CD4-positive, alpha-beta memory T cell (primary cell): Measurements from ENCODE around the gene NACC2. TPM values are rescaled to one million over a fixed set of nuclear protein-coding genes. Genes with fewer than 3 reads are reported as not detected.

Source experiments
- CTCF ChIA-PET: fragments of 350-600 bp; sonication (Branson Sonifier 250); formaldehyde crosslinking; loops from one replicate; lab custom pipeline; 2021; ENCODE audit warnings: inconsistent platforms; ENCODE audit not compliant: partially characterized antibody; lab: Charles Lee
- POLR2A ChIA-PET: fragments of 350-600 bp; sonication (Branson Sonifier 250); formaldehyde crosslinking; loops from one replicate; lab custom pipeline; 2021; ENCODE audit not compliant: partially characterized antibody; lab: Charles Lee
- DNase-seq, 5 donors: peaks; one replicate each; pipeline versions ENCODE4 v3.0.0 to v3.0.0-alpha.2; 2020 to 2022; ENCODE audit warnings: mixed read lengths in 1 of 5
- H3K27ac ChIP-seq: one replicate; pipeline ENCODE4 v1.7.0; 2013; ENCODE audit warnings: low read depth, low read length
- H3K27me3 ChIP-seq: 2 replicates; pipeline ENCODE4 v1.7.0; 2013; ENCODE audit warnings: mild to moderate bottlenecking, low read length, moderate library complexity; ENCODE audit not compliant: insufficient read depth
- H3K36me3 ChIP-seq: 2 replicates; pipeline ENCODE4 v1.7.0; 2013; ENCODE audit warnings: mild to moderate bottlenecking, low read length, moderate library complexity; ENCODE audit not compliant: insufficient read depth
- H3K4me1 ChIP-seq: 2 replicates; pipeline ENCODE4 v1.7.0; 2013; ENCODE audit warnings: mild to moderate bottlenecking, low read length, moderate library complexity; ENCODE audit not compliant: insufficient read depth
- H3K4me3 ChIP-seq, 2 donors: one replicate each; pipeline ENCODE4 v1.7.0; 2013; ENCODE audit warnings: low read length in 2 of 2, mild to moderate bottlenecking in 1 of 2
- H3K9me3 ChIP-seq, 2 donors: one replicate each; pipeline ENCODE4 v1.7.0; 2013; ENCODE audit warnings: low read length in 2 of 2, control low read depth in 1 of 2; ENCODE audit not compliant: control insufficient read depth in 1 of 2
- H3K27ac Mint-ChIP-seq, 7 donors: one replicate each; pipeline ENCODE4 v1.8.0; 2020 to 2021; ENCODE audit warnings: mixed read lengths in 7 of 7, mild to moderate bottlenecking in 6 of 7, inconsistent platforms in 3 of 7, moderate library complexity in 3 of 7
- H3K27me3 Mint-ChIP-seq, 2 donors: one replicate each; pipeline ENCODE4 v1.8.0; 2020 to 2021; ENCODE audit warnings: mixed read lengths in 2 of 2
- H3K36me3 Mint-ChIP-seq, 2 donors: one replicate each; pipeline ENCODE4 v1.8.0; 2020 to 2021; ENCODE audit warnings: mixed read lengths in 2 of 2, inconsistent platforms in 1 of 2, mild to moderate bottlenecking in 1 of 2
- H3K4me1 Mint-ChIP-seq, 4 donors: one replicate each; pipeline ENCODE4 v1.8.0; 2020 to 2021; ENCODE audit warnings: mixed read lengths in 4 of 4, mild to moderate bottlenecking in 1 of 4
- H3K4me3 Mint-ChIP-seq, 8 donors: one replicate each; pipeline ENCODE4 v1.8.0; 2020 to 2021; ENCODE audit warnings: mixed read lengths in 8 of 8, mild to moderate bottlenecking in 7 of 8, moderate library complexity in 6 of 8, inconsistent platforms in 3 of 8
- H3K9me3 Mint-ChIP-seq, 8 donors: one replicate each; pipeline ENCODE4 v1.8.0; 2020 to 2021; ENCODE audit warnings: mixed read lengths in 8 of 8, mild to moderate bottlenecking in 5 of 8, inconsistent platforms in 3 of 8, moderate library complexity in 1 of 8
- intact Hi-C: fragments of 100-400 bp; cut with micrococcal nuclease; formaldehyde crosslinking; loops from one replicate; pipeline ENCODE4 v1.15.1; 2023
- polyA plus RNA-seq, 2 donors: library from polyadenylated mRNA; unstranded; fragments of 300-500 nt; fragmentation: Illumina TruSeq; gene quantifications; one replicate each; pipeline ENCODE4 v1.2.3, GENCODE V29; 2021
- total RNA-seq, 2 experiments: library from RNA; stranded (reverse); gene quantifications; one replicate each; pipeline ENCODE4 v1.2.3, GENCODE V29; 2021

The NACC2 gene
- total and polyA plus RNA-seq, 4 experiments from 2014 or later: 0.58 to 12.2 (median 7.1) TPM

DNA sequence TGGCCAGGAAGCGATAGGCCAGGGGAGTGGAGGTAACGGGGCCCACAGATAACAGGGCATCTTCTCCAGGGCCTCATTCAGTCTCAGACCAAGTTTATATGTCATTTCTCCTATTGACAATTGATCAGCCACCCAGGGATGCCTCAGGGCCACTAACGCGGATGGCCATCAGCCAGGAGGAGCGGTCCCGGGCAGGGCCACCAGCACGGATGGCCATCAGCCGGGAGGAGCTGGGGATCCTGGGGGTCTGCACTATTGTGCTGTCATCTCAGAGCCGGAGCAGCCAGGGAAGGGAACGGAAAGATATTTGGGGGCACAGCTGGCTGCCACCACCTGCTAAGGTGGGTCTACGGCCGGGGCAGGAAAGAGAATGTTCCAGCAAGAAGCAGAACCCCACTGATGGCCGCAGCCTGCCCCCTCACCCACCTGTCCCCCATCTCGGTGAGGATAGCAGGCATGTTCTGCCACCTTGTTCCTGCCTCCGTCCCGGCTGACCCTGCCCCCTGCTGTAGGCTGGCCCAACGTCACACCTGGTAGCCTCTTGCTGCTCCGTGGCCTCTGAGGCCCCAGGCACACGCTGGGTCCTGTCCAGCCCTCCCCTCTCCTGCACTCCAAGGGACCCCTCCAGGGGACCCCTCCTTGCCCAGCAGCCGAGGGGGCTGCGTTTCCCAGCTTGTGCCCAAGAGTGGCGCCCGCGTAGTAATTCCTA lies 112.4 kb downstream of the NACC2 start:
- Histone ChIP-seq H3K27me3 (no peaks in the 10 kb centered on the region), H3K4me3 (no peak overlapping the region), H3K9me3 (no peaks in the 10 kb centered on the region), H3K4me1 (peaks cover 19% of the 10 kb centered on the region), H3K36me3 (no peaks in the 10 kb centered on the region), H3K27ac (no peak overlapping the region)
- Mint-ChIP-seq H3K27ac (no peak overlapping the region), H3K4me3 (no peak overlapping the region), H3K4me1 (peaks cover 5 to 15% (median 9%) of the 10 kb centered on the region in 4 donors), H3K36me3 (no peaks in the 10 kb centered on the region), H3K9me3 (no peaks in the 10 kb centered on the region), H3K27me3 (no peaks in the 10 kb centered on the region)
- POLR2A ChIA-PET: no interaction called here
- intact Hi-C loops: no loop called here
- peak in 1 of 5 donors; percentile 9 for DNase-seq
- CTCF ChIA-PET: interaction anchor here (1.3 kb wide), 1 partner anchor 15 kb away, joined by 6 read pairs; no protein-coding TSS in a partner anchor

DNA sequence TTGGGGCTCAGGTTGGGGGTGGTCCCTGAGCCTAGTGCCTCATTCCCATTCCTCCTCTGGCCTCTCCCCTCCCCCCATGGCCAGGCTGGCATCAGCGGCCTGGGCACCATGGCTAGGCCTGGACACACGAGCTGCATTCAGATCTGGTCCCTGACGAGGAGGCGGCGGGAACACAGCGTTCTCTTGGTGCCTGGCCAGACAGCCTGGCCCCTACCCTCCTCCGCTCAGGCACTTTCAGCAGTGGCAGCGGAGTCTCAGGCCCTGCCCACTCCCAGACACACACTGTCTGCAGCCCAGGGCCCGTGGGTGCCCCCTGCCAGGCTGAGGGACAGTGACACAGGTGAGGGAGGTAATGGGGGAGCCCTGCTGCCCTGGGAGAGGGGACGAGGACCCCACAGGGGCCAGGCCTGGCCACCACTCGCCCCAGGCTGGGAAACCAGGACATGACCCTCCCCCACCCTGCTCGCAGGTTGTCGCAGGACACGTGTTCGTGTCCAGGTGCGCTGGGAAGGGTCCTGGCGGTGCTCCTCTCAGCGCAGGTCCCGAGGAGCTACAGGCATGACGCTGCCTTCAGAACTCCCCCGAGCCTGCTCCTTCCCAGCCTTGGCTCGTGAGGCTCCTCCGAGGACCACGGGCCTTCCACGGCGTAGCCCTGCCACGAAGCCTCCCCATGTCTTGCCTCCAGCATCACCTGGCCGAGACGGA lies 114.0 kb downstream of the NACC2 start:
- Mint-ChIP-seq H3K27me3 (no peaks in the 10 kb centered on the region), H3K27ac (no peak overlapping the region), H3K9me3 (no peaks in the 10 kb centered on the region), H3K36me3 (no peaks in the 10 kb centered on the region), H3K4me3 (no peak overlapping the region), H3K4me1 (peaks cover 5 to 15% (median 9%) of the 10 kb centered on the region in 4 donors)
- CTCF ChIA-PET: no interaction called here
- H3K4me1 ChIP-seq: peaks cover 19% of the 10 kb centered on the region
- POLR2A ChIA-PET: no interaction called here
- intact Hi-C loops: no loop called here
- H3K27ac ChIP-seq: no peak overlapping the region
- no peaks in the 10 kb centered on the region for H3K36me3 ChIP-seq
- no peak overlapping the region for H3K4me3 ChIP-seq
- H3K9me3 ChIP-seq: no peaks in the 10 kb centered on the region
- DNase-seq: peak in 1 of 5 donors; percentile 5
- H3K27me3 ChIP-seq: no peaks in the 10 kb centered on the region

DNA sequence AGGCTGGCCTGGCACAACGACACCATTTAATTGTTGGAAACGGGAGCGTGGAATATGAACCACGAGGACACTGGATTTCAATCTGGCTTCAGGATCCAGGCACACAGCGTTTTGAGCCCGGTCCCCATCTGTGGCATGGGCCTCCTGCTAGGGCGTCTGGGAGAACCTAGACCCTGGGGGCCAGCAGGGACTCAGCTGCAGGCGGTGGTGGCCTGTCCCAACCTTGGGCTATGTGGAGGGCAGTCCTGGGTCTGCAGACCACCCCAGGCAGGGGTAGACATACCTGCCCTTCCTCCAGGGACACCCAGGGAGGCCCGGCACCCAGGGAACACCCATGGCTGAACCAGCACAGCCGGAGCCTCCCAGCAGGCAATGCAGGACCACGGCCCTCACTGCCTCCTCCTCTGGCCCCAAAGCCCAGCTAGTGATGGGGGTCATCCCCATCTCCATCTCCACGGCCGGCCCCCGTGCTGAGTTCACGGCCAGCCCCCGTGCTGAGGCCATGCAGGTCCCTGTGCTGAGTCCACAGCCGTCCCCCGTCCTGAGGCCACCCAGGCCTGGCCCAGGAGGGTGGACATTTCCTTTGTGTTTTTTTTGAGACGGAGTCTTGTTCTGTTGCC lies 115.4 kb downstream of the NACC2 start:
- CTCF ChIA-PET: interaction anchor here (0.7 kb wide), 1 partner anchor 9 kb away, joined by 3 read pairs; no protein-coding TSS in a partner anchor
- H3K36me3 Mint-ChIP-seq: no peaks in the 10 kb centered on the region

DNA sequence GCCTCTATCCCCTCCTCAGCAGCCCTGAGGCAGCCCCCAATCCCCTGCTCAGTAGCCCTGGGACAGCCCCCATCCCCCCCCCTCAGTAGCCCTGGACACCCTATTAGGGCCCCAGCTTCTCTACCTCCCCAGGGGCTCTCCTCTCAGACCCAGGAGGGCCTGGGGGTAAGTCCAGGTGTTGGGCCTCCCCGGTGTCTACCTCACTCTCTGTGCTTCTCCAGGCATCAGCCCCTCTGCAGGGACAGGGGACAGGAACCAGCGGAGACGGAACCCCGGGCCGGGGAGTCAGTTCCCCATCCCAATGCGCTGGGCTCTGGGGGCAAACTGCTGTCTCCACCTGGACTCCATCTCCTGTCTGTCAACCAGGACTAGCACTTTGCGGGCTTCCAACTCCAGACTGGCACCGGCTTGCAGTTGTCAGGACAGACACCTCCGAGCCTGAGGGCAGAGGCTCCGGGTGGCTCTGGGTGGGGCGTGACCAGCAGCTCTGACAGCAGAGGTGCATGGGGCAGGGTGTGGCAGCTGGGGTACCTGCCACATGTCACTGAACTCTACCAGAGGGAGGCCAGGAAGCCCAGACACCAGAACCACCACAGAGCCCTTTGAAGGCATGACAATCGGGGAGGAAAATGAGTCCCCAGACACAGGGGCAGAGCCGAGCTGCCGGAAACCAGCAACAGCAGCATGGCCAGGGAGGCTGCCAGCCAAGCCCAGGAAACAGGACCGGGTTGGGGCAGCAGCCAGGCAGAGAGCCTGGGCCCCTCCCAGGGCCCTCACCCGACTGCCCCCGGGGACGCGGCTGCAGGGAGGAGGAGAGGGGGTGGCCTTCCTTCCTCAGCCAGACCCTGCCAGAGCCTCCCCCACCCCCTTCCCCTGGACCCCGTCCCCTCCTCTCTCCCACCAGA lies 116.2 kb downstream of the NACC2 start:
- ChIA-PET POLR2A (interaction anchor here (0.9 to 1.6 kb wide), 2 partner anchors 11 to 141 kb away, joined by 3 to 4 read pairs; no protein-coding TSS in a partner anchor), CTCF (interaction anchor here (0.7 kb wide), 1 partner anchor 9 kb away, joined by 3 read pairs; no protein-coding TSS in a partner anchor)
- Histone ChIP-seq H3K27ac (no peak overlapping the region), H3K4me3 (peak overlapping the region in 1 of 2 donors; percentile 6), H3K4me1 (peaks cover 19% of the 10 kb centered on the region), H3K9me3 (no peaks in the 10 kb centered on the region), H3K27me3 (no peaks in the 10 kb centered on the region), H3K36me3 (no peaks in the 10 kb centered on the region)
- H3K27ac Mint-ChIP-seq: peak overlapping the region; percentile 30 to 90 (median 77)
- peak overlapping the region; percentile 32 to 79 (median 67) for H3K4me3 Mint-ChIP-seq
- no peaks in the 10 kb centered on the region for H3K9me3 Mint-ChIP-seq
- intact Hi-C loops: loop anchor here (1.0 kb wide), 1 partner anchor 11 kb away; no protein-coding TSS in a partner anchor
- H3K4me1 Mint-ChIP-seq: peaks cover 5 to 15% (median 9%) of the 10 kb centered on the region in 4 donors
- DNase-seq: peak; percentile 73 to 82 (median 80)
- H3K36me3 Mint-ChIP-seq: no peaks in the 10 kb centered on the region
- H3K27me3 Mint-ChIP-seq: no peaks in the 10 kb centered on the region

More for the DNA sequence above, 115.4 kb downstream of the NACC2 start:
- Histone ChIP-seq H3K36me3 (no peaks in the 10 kb centered on the region), H3K27ac (no peak overlapping the region), H3K4me3 (peak overlapping the region in 1 of 2 donors; percentile 6), H3K27me3 (no peaks in the 10 kb centered on the region), H3K9me3 (no peaks in the 10 kb centered on the region), H3K4me1 (peaks cover 19% of the 10 kb centered on the region)
- H3K4me1 Mint-ChIP-seq: peaks cover 5 to 15% (median 9%) of the 10 kb centered on the region in 4 donors
- DNase-seq: peak in 1 of 5 donors; percentile 34
- peak overlapping the region in 1 of 7 donors; percentile 15 for H3K27ac Mint-ChIP-seq
- H3K27me3 Mint-ChIP-seq: no peaks in the 10 kb centered on the region
- H3K9me3 Mint-ChIP-seq: no peaks in the 10 kb centered on the region
- intact Hi-C loops: loop anchor here (1.0 kb wide), 1 partner anchor 11 kb away; no protein-coding TSS in a partner anchor
- POLR2A ChIA-PET: interaction anchor here (0.9 to 1.6 kb wide), 2 partner anchors 10 to 140 kb away, joined by 3 to 4 read pairs; no protein-coding TSS in a partner anchor
- peak overlapping the region in 3 of 8 donors; percentile 11 to 68 (median 44) for H3K4me3 Mint-ChIP-seq

DNA sequence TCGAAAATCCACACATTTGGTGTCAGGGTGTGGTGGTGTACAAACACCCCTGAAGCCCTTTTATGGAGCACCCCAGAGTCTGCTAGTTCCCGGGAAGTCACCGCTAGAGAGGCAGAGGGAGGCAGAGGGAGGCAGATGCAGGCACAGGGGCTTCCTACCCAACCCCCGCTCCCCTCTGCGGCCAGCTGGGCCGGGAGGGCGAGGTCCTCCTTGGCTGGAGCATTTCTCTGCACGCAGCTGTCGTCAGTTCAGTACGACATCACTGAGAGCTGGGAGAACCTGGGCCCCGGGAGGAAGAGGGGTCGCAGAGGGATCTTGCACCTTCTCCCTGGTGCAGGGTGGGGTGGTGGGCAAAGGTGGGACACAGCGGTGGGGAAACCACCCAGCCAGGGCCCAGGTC lies 118.1 kb downstream of the NACC2 start:
- no peaks in the 10 kb centered on the region for H3K9me3 ChIP-seq
- CTCF ChIA-PET: interaction anchor here (1.5 kb wide), 1 partner anchor 9 kb away, joined by 7 read pairs; no protein-coding TSS in a partner anchor
- POLR2A ChIA-PET: no interaction called here
- H3K4me3 ChIP-seq: no peak overlapping the region
- no peak overlapping the region for H3K4me3 Mint-ChIP-seq
- H3K4me1 Mint-ChIP-seq: peaks cover 5 to 15% (median 9%) of the 10 kb centered on the region in 4 donors
- no peaks in the 10 kb centered on the region for H3K9me3 Mint-ChIP-seq
- no peaks in the 10 kb centered on the region for H3K27me3 Mint-ChIP-seq
- DNase-seq: no peak
- H3K36me3 Mint-ChIP-seq: no peaks in the 10 kb centered on the region
- no peak overlapping the region for H3K27ac ChIP-seq
- peaks cover 19% of the 10 kb centered on the region for H3K4me1 ChIP-seq
- H3K27ac Mint-ChIP-seq: peak overlapping the region in 1 of 7 donors; percentile 44
- no peaks in the 10 kb centered on the region for H3K27me3 ChIP-seq
- intact Hi-C loops: no loop called here
- H3K36me3 ChIP-seq: no peaks in the 10 kb centered on the region

DNA sequence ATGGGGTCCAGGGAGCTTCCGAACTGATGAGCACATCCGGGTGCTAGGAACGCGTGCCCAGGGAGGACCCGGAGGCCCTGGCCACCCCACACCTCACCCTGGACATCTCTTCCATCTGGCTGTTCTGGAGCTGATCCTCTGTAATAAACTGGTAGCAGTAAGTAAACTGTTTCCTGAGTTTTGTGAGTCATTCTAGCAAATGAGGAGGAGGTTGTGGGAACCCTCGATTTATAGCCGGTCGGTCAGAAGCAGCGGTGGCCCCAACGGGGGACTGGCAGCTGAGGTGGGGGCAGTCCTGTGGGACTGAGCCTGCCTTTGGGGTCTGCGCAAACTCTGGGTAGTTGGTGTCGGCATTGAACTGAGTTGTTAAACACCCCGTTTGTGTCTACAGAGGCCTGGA lies 118.6 kb downstream of the NACC2 start:
- Mint-ChIP-seq H3K27me3 (no peaks in the 10 kb centered on the region), H3K4me3 (no peak overlapping the region), H3K36me3 (no peaks in the 10 kb centered on the region), H3K9me3 (no peaks in the 10 kb centered on the region), H3K4me1 (peaks cover 5 to 15% (median 9%) of the 10 kb centered on the region in 4 donors), H3K27ac (peak overlapping the region in 2 of 7 donors; percentile 44 to 55)
- peaks cover 19% of the 10 kb centered on the region for H3K4me1 ChIP-seq
- no peak for DNase-seq
- intact Hi-C loops: no loop called here
- POLR2A ChIA-PET: no interaction called here
- no peaks in the 10 kb centered on the region for H3K27me3 ChIP-seq
- CTCF ChIA-PET: interaction anchor here (1.5 kb wide), 1 partner anchor 9 kb away, joined by 7 read pairs; no protein-coding TSS in a partner anchor
- no peak overlapping the region for H3K27ac ChIP-seq
- H3K4me3 ChIP-seq: no peak overlapping the region
- H3K9me3 ChIP-seq: no peaks in the 10 kb centered on the region
- H3K36me3 ChIP-seq: no peaks in the 10 kb centered on the region
